ENCODE results near the gene DDX54.

The DDX54 gene

GRCh38 chr12:113186033-113186365, 721 bp upstream of the DDX54 start:
- DNase-seq, result no peak

- peak; percentile 70 for DNase-seq
Measured at GRCh38 chr12:113184900-113185179, 438 bp downstream of the DDX54 start.

- no peak for DNase-seq
Measured at GRCh38 chr12:113184098-113184899, 979 bp downstream of the DDX54 start.

- no peak for DNase-seq
Measured at GRCh38 chr12:113183030-113183589, 2.2 kb downstream of the DDX54 start.

- no peak for DNase-seq
Measured at GRCh38 chr12:113181975-113182374, 3.3 kb downstream of the DDX54 start.

- no peak for DNase-seq
Measured at GRCh38 chr12:113180333-113180732, 4.9 kb downstream of the DDX54 start.

GRCh38 chr12:113179023-113179422, 6.3 kb downstream of the DDX54 start:
- DNase-seq, result no peak

- no peak for DNase-seq
Measured at GRCh38 chr12:113174461-113175384, 10.6 kb downstream of the DDX54 start.

GRCh38 chr12:113173081-113173698, 12.1 kb downstream of the DDX54 start:
- no peak for DNase-seq

GRCh38 chr12:113172185-113172584, 13.1 kb downstream of the DDX54 start:
- no peak for DNase-seq

GRCh38 chr12:113171543-113171942, 13.7 kb downstream of the DDX54 start:
- DNase-seq, result no peak

GRCh38 chr12:113170926-113171325, 14.4 kb downstream of the DDX54 start:
- no peak for DNase-seq

- no peak for DNase-seq
Measured at GRCh38 chr12:113170457-113170856, 14.8 kb downstream of the DDX54 start.

- no peak for DNase-seq
Measured at GRCh38 chr12:113169697-113170096, 15.6 kb downstream of the DDX54 start.

GRCh38 chr12:113167868-113168267, 17.4 kb downstream of the DDX54 start:
- no peak for DNase-seq

GRCh38 chr12:113165521-113166450, 19.5 kb downstream of the DDX54 start:
- no peak for DNase-seq

- DNase-seq, result no peak
Measured at GRCh38 chr12:113164014-113164413, 21.3 kb downstream of the DDX54 start.

- DNase-seq, result no peak
Measured at GRCh38 chr12:113163030-113163360, 22.3 kb downstream of the DDX54 start.

- no peak for DNase-seq
Measured at GRCh38 chr12:113162102-113163029, 22.9 kb downstream of the DDX54 start.

GRCh38 chr12:113161415-113162016, 23.8 kb downstream of the DDX54 start:
- DNase-seq, result no peak

- no peak for DNase-seq
Measured at GRCh38 chr12:113159937-113160336, 25.3 kb downstream of the DDX54 start.
